Pons (tissue), 1 donor: ENCODE data around the gene ADRA1B.

ENCODE experiments used
- DNase-seq: peaks from one replicate; pipeline ENCODE4 v3.0.0-alpha.2; 2016; ENCODE audit warnings: low spot score

The ADRA1B gene

DNA sequence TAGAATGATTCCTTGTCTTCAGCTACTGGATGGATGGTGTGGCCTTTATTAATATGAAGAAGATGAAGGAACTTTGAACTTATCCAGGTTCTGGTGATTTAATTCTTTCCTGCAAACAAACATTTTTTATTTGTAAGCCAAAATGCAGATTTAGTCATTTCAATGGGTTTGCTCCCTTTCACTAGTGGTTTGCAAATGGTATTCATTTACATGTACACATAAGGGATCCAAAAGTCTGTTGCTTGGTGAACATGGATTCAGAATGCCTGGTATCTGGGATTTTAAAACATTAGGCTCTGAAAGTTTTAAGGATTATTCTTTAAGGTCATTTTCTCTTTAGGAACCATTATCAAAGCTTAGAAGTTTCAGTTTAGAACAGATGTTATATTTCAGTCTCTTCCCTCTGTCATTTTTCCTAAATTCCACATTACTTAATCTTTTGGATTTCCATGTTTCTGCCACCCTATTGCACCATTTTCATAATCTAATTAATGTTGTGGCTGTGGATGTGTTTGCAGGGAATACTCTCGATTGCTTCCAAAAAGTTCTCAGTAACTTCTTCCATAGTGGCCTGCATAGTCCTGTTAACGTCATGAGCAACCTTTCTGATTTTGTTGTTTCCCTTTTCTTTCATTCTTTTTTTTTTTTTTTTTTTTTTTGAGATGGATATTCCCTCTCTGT is 102.8 kb downstream of the ADRA1B start:
- DNase-seq = no peak

DNA sequence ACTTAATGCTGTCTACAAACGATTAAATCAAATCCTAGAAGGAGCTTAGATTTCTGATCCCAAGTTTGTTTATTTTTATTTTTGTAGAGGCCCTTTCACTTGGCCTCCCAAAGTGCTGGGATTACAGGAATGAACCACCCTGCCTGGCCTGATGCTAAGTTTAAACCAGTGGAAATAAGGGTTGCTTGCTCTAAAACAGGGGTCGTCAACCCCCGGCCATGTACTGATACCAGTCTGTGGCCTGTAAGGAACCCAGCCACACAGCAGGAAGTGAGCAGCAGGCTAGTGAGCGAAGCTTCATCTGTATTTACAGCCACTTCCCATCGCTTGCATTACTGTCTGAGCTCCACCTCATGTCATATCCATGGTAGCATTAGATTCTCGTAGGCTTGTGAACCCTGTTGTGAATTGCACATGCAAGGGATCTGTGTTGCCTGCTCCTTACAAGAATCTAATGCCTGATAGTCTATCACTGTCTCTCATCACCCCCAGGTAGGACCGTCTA is 104.0 kb downstream of the ADRA1B start:
- no peak for DNase-seq

DNA sequence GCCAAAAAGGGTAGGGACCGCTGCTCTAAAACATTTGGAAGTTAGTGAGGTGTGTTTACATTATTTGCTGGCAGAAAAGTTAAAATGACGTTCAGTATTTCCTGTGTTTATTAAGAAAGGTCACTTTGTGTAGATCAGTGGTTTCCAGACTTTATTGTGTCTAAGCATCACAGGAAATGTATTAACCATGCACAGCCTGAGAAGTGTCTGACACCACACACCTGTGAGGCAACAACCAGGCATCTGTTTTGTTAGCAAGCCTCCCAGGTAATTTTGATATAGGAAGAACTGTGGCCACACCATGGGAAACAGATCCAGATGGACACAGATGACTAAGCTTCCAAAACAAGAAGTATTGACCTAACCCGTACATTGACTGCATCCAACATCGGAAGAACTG is 104.7 kb downstream of the ADRA1B start:
- no peak for DNase-seq

DNA sequence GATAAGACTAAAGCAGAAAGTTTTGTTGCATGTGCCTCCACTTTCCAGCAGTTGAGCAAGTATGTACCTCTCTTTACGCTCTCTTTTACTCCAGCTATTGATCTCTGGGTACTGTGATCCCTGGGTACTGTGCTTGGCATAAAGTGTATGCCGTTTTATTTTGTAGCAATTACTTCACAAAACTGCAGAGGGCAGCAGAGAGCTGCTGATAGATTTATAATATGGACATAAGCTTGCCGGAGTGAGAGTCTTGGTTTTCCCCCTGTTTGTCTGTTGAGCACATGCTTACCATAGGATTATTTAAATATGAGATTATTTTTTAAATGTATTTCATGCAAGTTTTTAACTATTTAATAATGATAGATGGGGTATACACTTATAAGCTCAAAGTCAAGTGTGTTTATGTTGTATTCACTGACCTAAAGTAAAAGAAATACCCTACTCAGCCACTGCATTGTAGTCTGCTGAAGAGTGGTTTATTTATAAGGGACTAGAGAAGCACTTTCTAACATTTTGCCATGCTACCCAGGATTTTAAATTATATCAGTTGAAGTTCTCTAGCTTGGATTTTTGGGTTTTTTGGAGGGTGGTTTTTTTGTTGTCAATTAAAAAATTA is 105.7 kb downstream of the ADRA1B start:
- peak; percentile 82 for DNase-seq
